Measurements from ENCODE around the gene PRELID1.

PRELID1 gene

DNA sequence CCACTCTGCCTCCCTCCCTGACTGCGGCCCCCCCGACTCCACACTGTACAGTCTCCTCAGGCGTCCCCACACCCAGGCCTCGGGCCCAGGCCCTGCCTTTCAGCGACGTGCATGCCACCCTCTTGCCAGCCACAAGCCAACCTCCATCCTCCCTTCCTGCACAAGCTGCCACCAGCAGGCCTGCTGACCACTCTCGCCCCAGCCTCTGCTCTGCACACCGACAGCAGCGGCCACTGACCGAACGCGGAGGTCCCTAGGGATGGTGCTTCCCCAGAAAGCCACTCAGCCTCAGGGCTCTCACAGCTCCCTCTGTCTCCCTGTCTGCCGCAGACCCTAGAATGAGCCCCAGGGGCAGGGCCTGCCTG, 29.3 kb downstream of the PRELID1 start:
- Histone ChIP-seq H3K27ac (no peak overlapping the region), H3K79me2 (ENCODE audit: insufficient read depth, low read depth) (no peaks in the 10 kb centered on the region), H4K20me1 (ENCODE audit: insufficient read depth) (no peaks in the 10 kb centered on the region), H3K27me3 (ENCODE audit: insufficient read depth, low read depth) (no peaks in the 10 kb centered on the region), H3K9ac (no peak overlapping the region), H3K4me2 (no peak overlapping the region), H3K4me1 (ENCODE audit: low read depth, poor library complexity, severe bottlenecking) (no peaks in the 10 kb centered on the region), H2AFZ (ENCODE audit: low read depth) (no peak overlapping the region), H3K4me3 (IDR thresholded peaks at IDR 0.05; ENCODE audit: insufficient read depth, low read depth, low read length) (no peak overlapping the region), H3K36me3 (ENCODE audit: insufficient read depth) (no peaks in the 10 kb centered on the region)
- TF ChIP-seq, protein P1, sequence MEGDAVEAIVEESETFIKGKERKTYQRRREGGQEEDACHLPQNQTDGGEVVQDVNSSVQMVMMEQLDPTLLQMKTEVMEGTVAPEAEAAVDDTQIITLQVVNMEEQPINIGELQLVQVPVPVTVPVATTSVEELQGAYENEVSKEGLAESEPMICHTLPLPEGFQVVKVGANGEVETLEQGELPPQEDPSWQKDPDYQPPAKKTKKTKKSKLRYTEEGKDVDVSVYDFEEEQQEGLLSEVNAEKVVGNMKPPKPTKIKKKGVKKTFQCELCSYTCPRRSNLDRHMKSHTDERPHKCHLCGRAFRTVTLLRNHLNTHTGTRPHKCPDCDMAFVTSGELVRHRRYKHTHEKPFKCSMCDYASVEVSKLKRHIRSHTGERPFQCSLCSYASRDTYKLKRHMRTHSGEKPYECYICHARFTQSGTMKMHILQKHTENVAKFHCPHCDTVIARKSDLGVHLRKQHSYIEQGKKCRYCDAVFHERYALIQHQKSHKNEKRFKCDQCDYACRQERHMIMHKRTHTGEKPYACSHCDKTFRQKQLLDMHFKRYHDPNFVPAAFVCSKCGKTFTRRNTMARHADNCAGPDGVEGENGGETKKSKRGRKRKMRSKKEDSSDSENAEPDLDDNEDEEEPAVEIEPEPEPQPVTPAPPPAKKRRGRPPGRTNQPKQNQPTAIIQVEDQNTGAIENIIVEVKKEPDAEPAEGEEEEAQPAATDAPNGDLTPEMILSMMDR (conservative IDR thresholded peaks at IDR 0.05; ENCODE audit: low read depth, low read length), result no peak

DNA sequence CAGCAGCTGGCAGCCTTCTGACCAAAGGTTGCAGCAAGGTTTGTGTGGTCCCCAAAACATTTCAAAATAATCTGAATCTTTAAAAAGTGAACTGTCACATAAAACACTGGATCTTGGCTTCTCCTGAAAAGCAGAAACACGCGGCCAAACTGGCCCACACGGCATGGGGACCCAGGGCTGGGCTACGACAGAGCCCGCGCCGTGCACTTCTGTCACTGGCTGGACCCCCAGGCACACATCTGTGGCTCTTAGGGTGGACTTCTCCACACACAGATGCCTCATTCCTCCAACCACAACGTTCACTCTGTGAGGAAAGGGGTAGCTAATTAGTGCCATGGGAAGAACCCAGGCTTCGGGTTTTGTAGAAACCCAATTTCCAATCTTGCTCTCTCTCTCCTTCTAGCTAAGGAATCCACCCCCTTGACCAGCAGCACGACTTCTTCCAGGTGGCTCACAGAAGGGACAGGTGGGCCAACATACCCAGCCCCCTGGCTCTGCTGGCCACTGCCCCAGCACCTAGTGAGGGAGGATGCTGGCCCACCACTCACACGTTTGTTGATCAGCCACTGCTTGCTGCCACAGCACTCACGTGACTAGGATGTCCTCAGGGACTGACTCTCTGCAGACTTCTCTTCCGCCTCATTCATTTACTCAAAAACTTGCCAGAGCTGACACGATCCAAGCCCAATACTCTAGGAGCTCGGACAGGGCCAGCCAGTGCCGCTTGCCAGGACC, 30.0 kb downstream of the PRELID1 start:
- no peak overlapping the region for H2AFZ ChIP-seq (ENCODE audit: low read depth)
- H3K36me3 ChIP-seq (ENCODE audit: insufficient read depth), result no peaks in the 10 kb centered on the region
- H3K4me1 ChIP-seq (ENCODE audit: low read depth, poor library complexity, severe bottlenecking), result no peaks in the 10 kb centered on the region
- no peaks in the 10 kb centered on the region for H3K79me2 ChIP-seq (ENCODE audit: insufficient read depth, low read depth)
- TF ChIP-seq, protein P1 (conservative IDR thresholded peaks at IDR 0.05; ENCODE audit: low read depth, low read length), result no peak
- no peak overlapping the region for H3K4me3 ChIP-seq (IDR thresholded peaks at IDR 0.05; ENCODE audit: insufficient read depth, low read depth, low read length)
- H3K27me3 ChIP-seq (ENCODE audit: insufficient read depth, low read depth), result no peaks in the 10 kb centered on the region
- H3K9ac ChIP-seq, result no peak overlapping the region
- no peak overlapping the region for H3K27ac ChIP-seq
- no peaks in the 10 kb centered on the region for H4K20me1 ChIP-seq (ENCODE audit: insufficient read depth)
- no peak overlapping the region for H3K4me2 ChIP-seq

DNA sequence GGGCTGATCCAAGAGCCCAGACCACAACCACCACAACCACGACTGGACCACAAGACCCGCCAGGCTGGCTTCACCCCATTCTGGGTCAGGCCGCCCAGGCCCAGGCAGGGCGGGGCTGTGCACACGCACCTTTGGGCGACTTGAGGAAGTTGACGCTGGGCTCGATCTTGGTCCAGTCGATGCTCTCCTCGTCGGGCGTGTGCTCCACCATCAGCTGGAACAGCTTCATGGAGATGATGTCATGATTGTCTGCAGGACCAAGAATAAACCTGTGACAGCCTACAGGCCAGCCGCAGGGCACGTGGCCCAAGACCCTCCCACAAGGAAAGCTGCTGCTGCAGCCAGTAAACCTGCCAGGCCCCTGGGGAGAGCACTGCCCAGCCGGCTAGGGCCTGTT, 30.6 kb downstream of the PRELID1 start:
- TF ChIP-seq, protein P1 (conservative IDR thresholded peaks at IDR 0.05; ENCODE audit: low read depth, low read length), result no peak
- Histone ChIP-seq H3K27me3 (ENCODE audit: insufficient read depth, low read depth) (no peaks in the 10 kb centered on the region), H3K36me3 (ENCODE audit: insufficient read depth) (no peaks in the 10 kb centered on the region), H3K4me1 (ENCODE audit: low read depth, poor library complexity, severe bottlenecking) (no peaks in the 10 kb centered on the region), H4K20me1 (ENCODE audit: insufficient read depth) (no peaks in the 10 kb centered on the region), H2AFZ (ENCODE audit: low read depth) (no peak overlapping the region), H3K79me2 (ENCODE audit: insufficient read depth, low read depth) (no peaks in the 10 kb centered on the region), H3K4me3 (IDR thresholded peaks at IDR 0.05; ENCODE audit: insufficient read depth, low read depth, low read length) (no peak overlapping the region), H3K9ac (no peak overlapping the region), H3K4me2 (no peak overlapping the region), H3K27ac (no peak overlapping the region)

DNA sequence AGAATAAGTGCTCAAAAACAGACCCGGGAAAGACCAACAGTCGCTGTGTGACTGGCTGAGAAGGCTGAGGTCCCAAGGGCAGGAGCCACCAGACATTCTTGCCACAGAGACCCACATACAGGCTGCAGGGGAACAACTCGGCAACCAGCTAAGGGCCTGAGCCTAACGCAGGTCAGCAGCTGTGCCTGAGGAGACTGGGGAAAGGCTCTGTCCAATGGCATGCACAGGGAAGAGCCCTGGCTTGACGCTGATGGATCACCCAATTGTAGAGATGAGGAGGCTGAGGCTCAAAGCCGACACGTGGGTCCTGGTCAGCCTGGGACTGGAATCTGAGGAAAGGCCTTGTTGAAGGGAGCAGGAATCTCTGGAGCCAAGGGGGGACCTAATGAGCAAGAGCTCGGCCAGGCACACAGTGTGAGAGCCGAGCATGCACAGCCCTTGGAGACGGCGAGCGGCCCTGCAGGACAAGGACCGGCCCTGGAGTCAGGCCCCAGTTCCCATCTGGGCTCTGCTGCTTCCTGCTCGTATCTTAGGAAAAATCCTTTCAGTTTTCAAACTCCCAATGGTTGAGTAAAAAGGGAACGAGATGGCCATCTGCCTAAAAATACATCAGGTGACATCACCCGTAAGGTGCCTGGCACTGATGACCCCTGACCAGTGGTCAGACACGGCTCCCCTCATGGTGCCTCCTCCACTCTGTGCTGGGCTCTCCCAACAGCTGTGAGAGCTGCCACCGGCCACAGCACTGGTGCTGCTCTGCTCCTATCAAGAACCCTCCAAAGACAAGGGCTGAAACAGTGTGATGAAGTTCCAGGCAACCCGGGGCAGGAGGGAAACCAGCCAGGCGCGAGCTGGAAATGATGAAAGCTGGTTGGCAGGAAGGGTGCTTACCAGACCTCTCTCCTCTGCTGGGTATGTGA, 31.4 kb downstream of the PRELID1 start:
- no peak overlapping the region for H3K27ac ChIP-seq
- no peak overlapping the region for H3K4me2 ChIP-seq
- no peaks in the 10 kb centered on the region for H3K4me1 ChIP-seq (ENCODE audit: low read depth, poor library complexity, severe bottlenecking)
- H4K20me1 ChIP-seq (ENCODE audit: insufficient read depth), result no peaks in the 10 kb centered on the region
- H3K4me3 ChIP-seq (IDR thresholded peaks at IDR 0.05; ENCODE audit: insufficient read depth, low read depth, low read length), result no peak overlapping the region
- no peak overlapping the region for H2AFZ ChIP-seq (ENCODE audit: low read depth)
- TF ChIP-seq, protein P1 (conservative IDR thresholded peaks at IDR 0.05; ENCODE audit: low read depth, low read length), result no peak
- H3K9ac ChIP-seq, result no peak overlapping the region
- no peaks in the 10 kb centered on the region; the same call in 1 of the 2 replicates for H3K79me2 ChIP-seq (ENCODE audit: insufficient read depth, low read depth)
- no peaks in the 10 kb centered on the region for H3K27me3 ChIP-seq (ENCODE audit: insufficient read depth, low read depth)
- H3K36me3 ChIP-seq (ENCODE audit: insufficient read depth), result no peaks in the 10 kb centered on the region

Measured in KMS-11 (cell line).